ENCODE results near the gene CARMIL1. TPM values are rescaled to one million over a fixed set of nuclear protein-coding genes. Genes with fewer than 3 reads are reported as not detected.

The CARMIL1 gene
- 1.4 and 1.6 TPM in 2 replicates for total RNA-seq

GRCh38 chr6:25278914-25279747 is at the start of gene CARMIL1:
Gene CARMIL1 (plus strand): TSS chr6:25279374. CDS start chr6:25279796, 422 bp downstream.
- intact Hi-C loops (cut with micrococcal nuclease), result loop anchor here (1.0 to 2.0 kb wide), 2 partner anchors 88 to 211 kb away; no protein-coding TSS in a partner anchor
- H3K27me3 Mint-ChIP-seq, result peaks cover 22% of the 10 kb centered on the region
- H3K9me3 Mint-ChIP-seq, result no peaks in the 10 kb centered on the region
- H3K4me3 Mint-ChIP-seq, result peak within 1 kb of the TSS; percentile 86
- H3K4me1 Mint-ChIP-seq, result peaks cover 20% of the 10 kb centered on the region
- peak within 1 kb of the TSS; percentile 75 for H3K27ac Mint-ChIP-seq
- peak; percentile 92 for DNase-seq
- H3K36me3 Mint-ChIP-seq (ENCODE audit: low read depth), result no peaks in the 10 kb centered on the region

GRCh38 chr6:25229671-25230321 is 49.4 kb upstream of the CARMIL1 start:
- H3K27me3 Mint-ChIP-seq, result peaks cover 12% of the 10 kb centered on the region
- H3K36me3 Mint-ChIP-seq (ENCODE audit: low read depth), result no peaks in the 10 kb centered on the region
- intact Hi-C loops (cut with micrococcal nuclease), result no loop called here
- H3K4me3 Mint-ChIP-seq, result no peak overlapping the region
- H3K9me3 Mint-ChIP-seq, result no peaks in the 10 kb centered on the region
- H3K27ac Mint-ChIP-seq, result no peak overlapping the region
- H3K4me1 Mint-ChIP-seq, result no peaks in the 10 kb centered on the region
- DNase-seq, result no peak

- intact Hi-C loops (cut with micrococcal nuclease), result no loop called here
- Mint-ChIP-seq H3K36me3 (ENCODE audit: low read depth) (no peaks in the 10 kb centered on the region), H3K27me3 (peaks cover 10% of the 10 kb centered on the region), H3K4me1 (peaks cover 2% of the 10 kb centered on the region), H3K9me3 (no peaks in the 10 kb centered on the region), H3K27ac (no peak overlapping the region), H3K4me3 (no peak overlapping the region)
- no peak for DNase-seq
Observed at GRCh38 chr6:25232479-25232878, 46.7 kb upstream of the CARMIL1 start.

- H3K27me3 Mint-ChIP-seq, result peaks cover 10% of the 10 kb centered on the region
- intact Hi-C loops (cut with micrococcal nuclease), result no loop called here
- H3K9me3 Mint-ChIP-seq, result no peaks in the 10 kb centered on the region
- no peak overlapping the region for H3K27ac Mint-ChIP-seq
- H3K4me3 Mint-ChIP-seq, result no peak overlapping the region
- DNase-seq, result no peak
- no peaks in the 10 kb centered on the region for H3K36me3 Mint-ChIP-seq (ENCODE audit: low read depth)
- H3K4me1 Mint-ChIP-seq, result peaks cover 2% of the 10 kb centered on the region
Observed at GRCh38 chr6:25233226-25233625, 45.9 kb upstream of the CARMIL1 start.

DNA sequence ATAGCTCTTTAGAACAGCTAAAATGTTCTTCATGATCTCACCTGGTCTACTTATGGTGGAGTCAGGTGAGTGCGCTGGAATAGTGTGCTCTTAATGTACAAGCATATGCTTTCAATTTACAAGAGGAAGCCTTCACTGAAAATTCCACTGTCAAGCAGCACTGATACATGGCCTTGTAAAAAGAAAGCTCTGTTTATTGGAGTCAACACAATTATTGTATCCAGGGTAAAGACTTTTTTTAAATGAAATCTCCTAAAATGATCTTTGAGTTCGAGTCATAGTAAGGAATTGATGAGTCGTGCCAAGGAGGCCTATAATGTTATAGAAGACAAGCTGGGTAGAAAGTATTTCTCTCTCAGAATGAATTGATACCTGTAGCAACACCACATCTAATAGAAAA is 41.6 kb upstream of the CARMIL1 start:
- H3K27me3 Mint-ChIP-seq, result peaks cover 11% of the 10 kb centered on the region
- no peak overlapping the region for H3K4me3 Mint-ChIP-seq
- H3K4me1 Mint-ChIP-seq, result peaks cover 2% of the 10 kb centered on the region
- H3K9me3 Mint-ChIP-seq, result peaks cover 3% of the 10 kb centered on the region
- no peak for DNase-seq
- H3K36me3 Mint-ChIP-seq (ENCODE audit: low read depth), result no peaks in the 10 kb centered on the region
- H3K27ac Mint-ChIP-seq, result no peak overlapping the region
- intact Hi-C loops (cut with micrococcal nuclease), result no loop called here

DNA sequence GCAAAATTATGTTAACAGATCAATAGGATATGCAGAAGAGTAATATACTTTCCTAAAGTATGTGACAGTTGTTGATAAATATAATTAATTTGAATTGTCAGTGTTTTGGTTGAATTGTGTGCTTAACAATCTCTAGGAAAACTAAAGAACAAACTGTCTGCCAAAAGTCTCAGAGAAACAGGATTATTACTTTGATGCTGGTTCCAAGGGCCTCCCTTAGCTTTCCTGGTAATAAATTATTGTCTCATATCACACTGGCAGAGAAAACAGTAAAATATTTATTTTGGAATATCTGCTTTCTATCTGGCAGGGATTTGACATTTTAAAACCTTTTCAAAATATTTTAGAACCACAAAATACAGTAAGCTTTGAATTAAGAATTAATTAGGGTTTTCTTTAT is 40.1 kb upstream of the CARMIL1 start:
- Mint-ChIP-seq H3K4me3 (no peak overlapping the region), H3K27me3 (peaks cover 6% of the 10 kb centered on the region), H3K36me3 (ENCODE audit: low read depth) (no peaks in the 10 kb centered on the region), H3K27ac (no peak overlapping the region), H3K4me1 (peaks cover 2% of the 10 kb centered on the region), H3K9me3 (peaks cover 3% of the 10 kb centered on the region)
- DNase-seq, result no peak
- intact Hi-C loops (cut with micrococcal nuclease), result no loop called here

GRCh38 chr6:25239498-25239897 is 39.7 kb upstream of the CARMIL1 start:
- Mint-ChIP-seq H3K4me1 (peaks cover 2% of the 10 kb centered on the region), H3K27ac (no peak overlapping the region), H3K36me3 (ENCODE audit: low read depth) (no peaks in the 10 kb centered on the region), H3K4me3 (no peak overlapping the region), H3K27me3 (peaks cover 7% of the 10 kb centered on the region), H3K9me3 (peaks cover 3% of the 10 kb centered on the region)
- intact Hi-C loops (cut with micrococcal nuclease), result no loop called here
- DNase-seq, result no peak

GRCh38 chr6:25242567-25242966 is 36.6 kb upstream of the CARMIL1 start:
- no peak overlapping the region for H3K27ac Mint-ChIP-seq
- H3K27me3 Mint-ChIP-seq, result peaks cover 8% of the 10 kb centered on the region
- no peak for DNase-seq
- no peak overlapping the region for H3K4me3 Mint-ChIP-seq
- peaks cover 2% of the 10 kb centered on the region for H3K4me1 Mint-ChIP-seq
- intact Hi-C loops (cut with micrococcal nuclease), result no loop called here
- no peaks in the 10 kb centered on the region for H3K36me3 Mint-ChIP-seq (ENCODE audit: low read depth)
- H3K9me3 Mint-ChIP-seq, result peaks cover 3% of the 10 kb centered on the region

- intact Hi-C loops (cut with micrococcal nuclease), result no loop called here
- Mint-ChIP-seq H3K27me3 (peaks cover 8% of the 10 kb centered on the region), H3K9me3 (peaks cover 3% of the 10 kb centered on the region), H3K4me3 (no peak overlapping the region), H3K4me1 (peaks cover 7% of the 10 kb centered on the region), H3K27ac (no peak overlapping the region), H3K36me3 (ENCODE audit: low read depth) (no peaks in the 10 kb centered on the region)
- DNase-seq, result no peak
Observed at GRCh38 chr6:25244865-25245264, 34.3 kb upstream of the CARMIL1 start.

- Mint-ChIP-seq H3K27ac (no peak overlapping the region), H3K4me3 (no peak overlapping the region), H3K27me3 (peaks cover 2% of the 10 kb centered on the region), H3K4me1 (peaks cover 16% of the 10 kb centered on the region), H3K36me3 (ENCODE audit: low read depth) (no peaks in the 10 kb centered on the region), H3K9me3 (no peaks in the 10 kb centered on the region)
- DNase-seq, result no peak
- intact Hi-C loops (cut with micrococcal nuclease), result no loop called here
Observed at GRCh38 chr6:25248123-25248522, 31.1 kb upstream of the CARMIL1 start.

- Mint-ChIP-seq H3K27ac (no peak overlapping the region), H3K36me3 (ENCODE audit: low read depth) (no peaks in the 10 kb centered on the region)
- intact Hi-C loops (cut with micrococcal nuclease), result no loop called here
Observed at GRCh38 chr6:25249133-25249532, 30.0 kb upstream of the CARMIL1 start.

DNA sequence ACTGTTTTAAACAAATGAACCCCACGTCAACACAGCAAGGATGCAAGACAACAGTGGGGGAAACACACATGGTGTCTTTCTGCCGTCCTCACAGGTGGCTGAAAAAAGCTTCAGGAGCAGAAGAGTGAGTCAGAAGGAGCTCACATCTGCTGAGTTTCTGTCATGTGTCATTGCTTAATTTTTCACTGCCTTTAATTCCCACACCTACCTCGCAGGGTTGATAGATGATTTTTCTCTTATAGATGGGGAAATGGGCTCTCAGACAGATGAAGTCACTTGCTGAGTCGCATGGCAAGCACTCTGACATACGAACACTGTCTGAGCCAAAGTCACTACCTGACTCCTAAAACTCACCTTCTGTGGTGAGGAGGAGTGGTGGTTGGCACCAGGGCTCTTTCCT is 28.3 kb upstream of the CARMIL1 start:
- Mint-ChIP-seq H3K36me3 (ENCODE audit: low read depth) (no peaks in the 10 kb centered on the region), H3K4me3 (no peak overlapping the region), H3K4me1 (peaks cover 14% of the 10 kb centered on the region), H3K9me3 (no peaks in the 10 kb centered on the region), H3K27ac (no peak overlapping the region), H3K27me3 (peaks cover under 1% of the 10 kb centered on the region)
- DNase-seq, result no peak
- intact Hi-C loops (cut with micrococcal nuclease), result no loop called here

More at GRCh38 chr6:25249133-25249532, 30.0 kb upstream of the CARMIL1 start:
- H3K9me3 Mint-ChIP-seq, result no peaks in the 10 kb centered on the region
- no peak overlapping the region for H3K4me3 Mint-ChIP-seq
- H3K27me3 Mint-ChIP-seq, result peaks cover 2% of the 10 kb centered on the region
- no peak for DNase-seq
- H3K4me1 Mint-ChIP-seq, result peaks cover 16% of the 10 kb centered on the region

DNA sequence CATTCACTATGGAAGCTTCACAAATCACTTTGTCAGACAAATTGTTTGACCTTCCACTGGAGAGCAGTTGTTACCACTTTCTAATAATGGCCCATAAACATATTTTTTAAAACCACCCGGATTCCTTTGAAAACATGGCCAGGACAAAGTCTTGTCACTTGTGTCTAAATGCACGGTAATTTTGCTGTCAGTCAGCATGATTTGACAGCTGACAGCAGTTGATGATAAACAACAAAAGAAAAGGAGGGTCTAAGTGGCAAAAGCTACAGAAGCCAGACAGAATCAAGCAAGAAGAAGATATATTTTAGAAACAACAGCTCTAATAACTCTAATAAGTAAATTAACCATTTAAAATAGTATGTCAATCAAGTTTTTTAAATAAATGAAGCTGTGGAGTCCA is 27.7 kb upstream of the CARMIL1 start:
- Mint-ChIP-seq H3K27ac (no peak overlapping the region), H3K9me3 (no peaks in the 10 kb centered on the region), H3K4me3 (no peak overlapping the region), H3K36me3 (ENCODE audit: low read depth) (no peaks in the 10 kb centered on the region), H3K27me3 (peaks cover 4% of the 10 kb centered on the region), H3K4me1 (peaks cover 14% of the 10 kb centered on the region)
- no peak for DNase-seq
- intact Hi-C loops (cut with micrococcal nuclease), result no loop called here

- intact Hi-C loops (cut with micrococcal nuclease), result no loop called here
- H3K4me1 Mint-ChIP-seq, result peaks cover 12% of the 10 kb centered on the region
- no peak overlapping the region for H3K4me3 Mint-ChIP-seq
- H3K9me3 Mint-ChIP-seq, result no peaks in the 10 kb centered on the region
- H3K27me3 Mint-ChIP-seq, result peaks cover 12% of the 10 kb centered on the region
- H3K27ac Mint-ChIP-seq, result no peak overlapping the region
- no peak for DNase-seq
- no peaks in the 10 kb centered on the region for H3K36me3 Mint-ChIP-seq (ENCODE audit: low read depth)
Observed at GRCh38 chr6:25253351-25253750, 25.8 kb upstream of the CARMIL1 start.

Data from activated CD4-positive, alpha-beta T cell treated with anti-CD3 and anti-CD28 coated beads, Interleukin-2, amount 10 ng/mL, durations not matched to agents 24 days and 14 days (primary cell).